Activated CD4-positive, alpha-beta T cell treated with anti-CD3 and anti-CD28 coated beads for 48 hours (primary cell): ENCODE measurements around the gene EWSR1.

Experiments
- DNase-seq: peaks from one replicate; pipeline ENCODE4 v3.0.0-alpha.2; 2020

Gene EWSR1

DNA sequence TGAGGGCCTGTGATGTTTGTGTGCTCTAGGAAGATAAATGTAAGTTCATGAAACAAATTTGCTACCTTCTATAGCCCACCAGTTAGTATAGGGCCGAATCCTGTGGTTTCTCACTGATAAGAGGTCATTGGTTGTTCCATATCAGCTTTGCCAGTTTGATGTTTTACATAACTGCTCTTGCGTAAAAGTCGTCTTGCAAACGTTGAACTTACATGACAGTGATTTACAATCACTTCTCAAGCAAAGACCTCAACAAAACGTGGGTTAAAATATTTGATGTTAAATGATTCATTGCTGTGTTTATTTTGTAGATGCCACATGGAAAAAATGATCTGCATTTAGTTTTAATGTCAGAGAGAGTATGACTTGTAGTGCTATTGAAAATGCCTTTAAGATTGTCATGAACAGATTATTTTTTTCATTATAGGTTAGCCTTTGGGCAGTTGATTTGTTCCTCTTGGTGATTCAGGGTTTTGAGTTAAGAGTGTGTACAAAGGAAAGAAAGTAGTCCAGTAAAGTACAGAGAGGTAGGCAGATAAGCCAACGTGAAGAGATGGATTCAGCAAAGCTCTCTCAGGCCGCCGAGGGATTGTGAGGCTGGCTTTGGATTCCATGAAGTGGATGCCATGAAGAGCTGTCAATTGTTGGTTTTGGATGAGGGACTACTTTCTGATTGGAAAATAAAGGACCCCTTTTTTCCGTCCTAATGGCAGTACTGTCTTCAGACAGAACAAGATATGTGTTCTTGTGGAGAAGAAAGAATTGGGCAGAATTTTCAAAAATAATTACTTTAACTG is 2.6 kb downstream of the EWSR1 start:
- no peak for DNase-seq

DNA sequence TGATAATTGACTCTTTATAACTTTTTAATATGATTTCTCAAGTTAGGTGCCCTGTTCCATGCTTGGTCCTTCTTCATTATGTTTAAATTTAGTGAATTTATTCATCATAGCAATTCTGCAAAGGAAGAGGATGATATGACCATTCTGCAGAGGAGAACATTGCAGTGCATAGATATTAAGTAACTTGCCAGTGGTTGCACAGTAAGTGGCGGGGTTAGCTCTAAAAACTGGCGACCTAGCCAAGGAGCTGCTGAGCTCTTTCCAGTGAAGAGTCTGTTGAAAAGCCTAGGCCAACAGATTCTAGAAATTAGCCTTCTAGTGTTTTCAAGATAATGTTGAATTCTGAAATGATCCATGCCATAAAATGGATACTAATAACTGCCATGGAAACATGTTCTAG is 4.6 kb downstream of the EWSR1 start:
- DNase-seq, result no peak

DNA sequence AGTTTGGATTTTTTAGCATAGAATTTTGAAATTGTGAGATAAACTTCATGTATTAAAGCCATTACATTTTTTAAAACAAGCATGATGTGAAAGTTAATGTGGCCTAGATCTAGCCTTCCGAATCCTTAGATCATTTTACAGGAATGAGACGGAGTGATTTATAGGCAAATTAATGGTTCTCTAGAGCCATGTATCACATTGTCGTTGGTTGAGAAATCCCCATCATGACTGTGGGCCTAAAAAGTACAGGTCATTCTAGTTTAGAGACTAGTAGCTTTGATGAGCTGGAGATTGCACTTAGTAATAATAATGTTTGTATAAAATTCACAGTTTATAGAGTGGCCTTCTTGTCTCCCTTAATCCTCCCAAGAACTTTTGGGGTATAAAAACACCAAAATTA is 7.1 kb downstream of the EWSR1 start:
- DNase-seq, result no peak

DNA sequence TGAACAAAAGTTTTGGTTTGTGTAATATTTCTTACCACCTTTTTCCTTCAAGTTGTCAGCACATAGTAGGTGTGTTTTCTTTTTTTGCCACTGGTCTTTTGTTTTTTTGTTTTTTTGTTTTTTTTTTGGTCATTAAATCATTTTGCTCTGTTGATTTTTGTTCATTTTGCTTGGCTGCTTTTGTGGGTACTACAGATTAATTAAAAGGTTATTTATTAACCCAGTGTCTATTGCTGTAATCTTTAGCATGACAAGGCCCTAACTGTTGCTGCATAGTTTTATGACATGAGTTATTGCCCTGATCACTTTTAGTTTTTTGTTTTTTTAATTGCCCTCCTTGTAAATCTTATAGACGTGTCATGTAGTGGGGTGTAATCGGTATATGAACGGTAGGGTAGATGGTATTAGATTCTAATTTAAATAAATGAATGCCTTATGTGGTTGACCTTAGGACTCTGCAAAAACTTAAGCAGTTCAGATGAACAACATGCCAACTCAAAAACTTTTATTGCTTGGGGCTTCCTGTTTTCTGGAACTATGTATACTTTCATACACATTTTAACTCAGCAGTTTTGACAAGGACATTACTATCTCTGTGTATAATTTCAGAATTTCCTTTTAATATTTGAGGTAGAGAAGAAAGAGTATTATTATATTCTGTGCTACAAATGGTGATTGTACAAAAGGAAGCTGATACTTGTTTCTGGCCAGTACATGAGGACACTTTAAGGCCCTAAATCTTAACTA is 7.9 kb downstream of the EWSR1 start:
- DNase-seq, result no peak

DNA sequence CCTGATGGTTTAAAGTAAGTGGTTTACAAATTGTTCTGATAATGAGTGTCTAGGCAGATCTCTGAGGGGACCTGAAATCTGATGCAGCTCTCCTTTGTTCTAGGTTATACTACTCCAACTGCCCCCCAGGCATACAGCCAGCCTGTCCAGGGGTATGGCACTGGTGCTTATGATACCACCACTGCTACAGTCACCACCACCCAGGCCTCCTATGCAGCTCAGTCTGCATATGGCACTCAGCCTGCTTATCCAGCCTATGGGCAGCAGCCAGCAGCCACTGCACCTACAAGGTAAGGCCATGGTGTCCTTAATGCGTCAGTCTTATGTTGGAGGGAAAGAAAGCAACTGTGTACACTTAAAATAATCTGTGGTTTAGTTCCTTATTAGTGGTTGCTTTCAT is 9.9 kb downstream of the EWSR1 start:
- no peak for DNase-seq

DNA sequence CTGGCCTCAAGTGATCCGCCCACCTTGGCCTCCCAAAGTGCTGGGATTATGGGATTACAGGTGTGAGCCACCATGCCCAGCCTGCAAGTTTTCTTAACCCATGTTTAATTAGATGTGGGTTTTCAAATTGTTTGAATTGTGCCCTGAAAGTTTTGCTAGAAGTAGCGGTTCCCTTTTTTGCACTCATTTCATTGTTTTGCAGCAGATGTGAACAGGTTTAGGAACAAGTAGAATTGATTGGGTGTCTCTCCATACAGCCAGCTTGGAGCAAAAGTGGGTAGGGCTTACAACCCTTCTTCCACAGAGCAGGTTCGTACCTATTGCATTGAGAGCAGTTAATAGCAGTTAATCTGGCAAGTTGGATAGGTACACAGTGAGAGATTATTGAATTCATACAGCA is 16.1 kb downstream of the EWSR1 start:
- DNase-seq, result no peak

DNA sequence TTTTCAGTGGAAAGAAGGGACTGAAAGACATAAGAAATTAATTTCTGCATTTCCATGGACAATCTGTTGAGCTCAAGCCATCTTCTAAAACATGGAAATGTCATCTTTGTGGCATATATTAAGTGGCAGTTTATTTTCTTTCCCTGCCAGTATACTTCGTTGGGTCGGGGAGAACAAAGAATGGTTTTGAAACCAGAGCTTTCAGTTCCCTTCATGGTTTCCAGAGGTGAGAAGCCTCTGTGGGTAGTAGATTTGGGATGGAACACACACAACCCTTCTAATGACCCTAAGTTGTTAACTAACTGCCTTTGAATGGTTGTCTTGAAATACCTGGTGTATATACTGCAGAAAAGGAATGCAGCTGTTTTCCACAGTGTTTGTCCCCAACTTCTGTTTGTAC is 20.8 kb downstream of the EWSR1 start:
- DNase-seq, result no peak

DNA sequence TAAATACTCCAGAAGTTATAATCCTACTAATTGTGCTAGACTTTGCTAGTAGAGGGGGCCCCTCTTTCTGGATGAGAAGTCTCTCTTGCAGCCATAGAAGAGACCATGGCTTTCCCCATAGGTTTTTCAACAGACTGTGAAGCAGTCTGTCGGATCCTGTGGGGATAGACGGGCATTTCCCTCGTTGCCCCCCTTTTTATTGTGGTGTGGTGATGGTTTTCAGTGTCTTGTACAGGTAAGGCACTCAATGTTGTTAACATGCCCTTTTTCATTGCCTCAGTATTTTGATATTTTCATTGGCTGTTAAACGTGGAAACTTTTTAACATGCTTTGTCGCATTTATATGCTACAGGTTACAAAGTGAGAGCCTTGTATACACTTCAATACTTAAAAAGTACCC is 22.0 kb downstream of the EWSR1 start:
- no peak for DNase-seq

DNA sequence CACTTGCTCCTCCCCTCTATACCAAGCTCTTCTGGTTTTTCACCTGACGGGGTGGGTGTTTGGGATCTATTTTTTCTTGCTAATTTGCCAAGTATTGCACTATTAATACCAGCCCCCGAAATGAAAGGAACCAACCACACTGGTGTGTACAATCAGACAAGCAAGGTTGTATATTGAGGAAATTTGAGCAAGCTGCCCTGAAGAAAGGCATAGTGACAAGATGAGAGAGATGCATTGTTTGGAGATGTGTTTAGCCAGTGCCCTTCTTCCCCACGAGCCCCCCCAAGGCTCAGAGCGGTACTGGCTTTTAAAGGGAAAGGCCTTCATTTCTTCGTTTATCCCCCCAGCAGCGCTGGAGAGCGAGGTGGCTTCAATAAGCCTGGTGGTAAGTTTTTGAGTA is 23.1 kb downstream of the EWSR1 start:
- no peak for DNase-seq

DNA sequence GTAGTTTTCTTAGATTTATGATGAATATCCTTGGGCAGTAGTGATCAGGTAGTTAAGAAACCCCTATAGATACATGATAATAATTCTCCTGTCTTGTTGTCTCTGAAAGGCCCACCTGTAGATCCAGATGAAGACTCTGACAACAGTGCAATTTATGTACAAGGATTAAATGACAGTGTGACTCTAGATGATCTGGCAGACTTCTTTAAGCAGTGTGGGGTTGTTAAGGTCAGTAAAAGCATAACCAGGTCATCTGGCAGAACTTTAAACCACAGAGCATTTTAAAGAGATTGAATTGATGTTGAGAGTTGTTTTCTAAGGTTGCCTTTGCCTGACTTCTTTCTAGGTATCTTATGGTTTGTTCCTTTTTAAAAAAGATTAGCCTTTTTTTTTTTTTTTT is 24.3 kb downstream of the EWSR1 start:
- no peak for DNase-seq

DNA sequence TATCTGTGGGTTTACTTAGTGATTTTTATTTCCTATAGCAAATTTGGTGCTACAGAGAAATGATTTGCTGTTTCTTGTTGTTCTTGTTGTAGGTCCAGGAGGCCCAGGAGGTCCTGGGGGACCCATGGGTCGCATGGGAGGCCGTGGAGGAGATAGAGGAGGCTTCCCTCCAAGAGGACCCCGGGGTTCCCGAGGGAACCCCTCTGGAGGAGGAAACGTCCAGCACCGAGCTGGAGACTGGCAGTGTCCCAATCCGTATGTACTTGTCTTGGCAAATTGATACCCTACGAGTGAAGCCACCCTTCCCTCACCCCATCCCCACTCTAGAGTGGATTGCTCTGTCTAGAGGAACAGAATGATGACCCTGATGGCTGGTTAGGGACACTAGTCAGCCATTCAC is 30.6 kb downstream of the EWSR1 start:
- DNase-seq, result no peak

DNA sequence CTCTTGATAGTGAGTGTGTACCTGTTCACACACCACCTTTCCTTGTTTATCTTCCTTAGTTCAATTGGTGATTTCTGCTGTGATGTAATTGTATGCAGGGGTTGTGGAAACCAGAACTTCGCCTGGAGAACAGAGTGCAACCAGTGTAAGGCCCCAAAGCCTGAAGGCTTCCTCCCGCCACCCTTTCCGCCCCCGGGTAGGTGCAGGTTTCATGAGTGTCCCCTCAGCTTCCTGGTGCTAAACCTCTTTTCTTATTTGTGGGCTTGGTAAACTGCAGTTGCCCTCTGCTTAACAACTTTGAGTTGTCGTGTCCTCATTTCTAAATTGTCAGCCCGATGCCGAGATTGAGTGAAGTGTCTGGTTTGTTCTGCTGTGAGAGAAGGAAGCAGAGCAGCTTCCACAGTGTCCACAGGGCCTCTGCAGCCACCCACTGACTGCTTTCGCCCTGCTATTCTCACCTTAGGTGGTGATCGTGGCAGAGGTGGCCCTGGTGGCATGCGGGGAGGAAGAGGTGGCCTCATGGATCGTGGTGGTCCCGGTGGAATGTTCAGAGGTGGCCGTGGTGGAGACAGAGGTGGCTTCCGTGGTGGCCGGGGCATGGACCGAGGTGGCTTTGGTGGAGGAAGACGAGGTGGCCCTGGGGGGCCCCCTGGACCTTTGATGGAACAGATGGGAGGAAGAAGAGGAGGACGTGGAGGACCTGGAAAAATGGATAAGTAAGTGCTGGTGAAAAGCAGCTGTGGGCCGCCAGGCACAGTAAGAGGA is 31.2 kb downstream of the EWSR1 start:
- no peak for DNase-seq

DNA sequence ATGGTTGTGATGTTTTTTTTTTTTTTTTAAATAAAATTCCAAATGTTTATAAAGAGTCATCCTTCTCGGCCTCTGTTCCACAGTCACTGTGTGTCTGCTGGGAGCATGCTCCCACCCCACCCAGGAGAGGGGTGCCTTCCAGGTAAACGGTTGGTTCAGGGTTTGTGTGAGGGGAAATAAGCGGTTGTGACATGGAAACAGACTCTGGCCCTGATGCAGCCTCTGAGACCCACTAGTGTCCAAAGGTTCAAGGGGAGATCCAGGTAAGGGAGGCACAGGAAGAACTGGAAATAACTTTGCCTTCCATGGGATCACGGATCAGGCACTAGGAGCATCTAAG is 32.4 kb downstream of the EWSR1 start:
- DNase-seq, result no peak

DNA sequence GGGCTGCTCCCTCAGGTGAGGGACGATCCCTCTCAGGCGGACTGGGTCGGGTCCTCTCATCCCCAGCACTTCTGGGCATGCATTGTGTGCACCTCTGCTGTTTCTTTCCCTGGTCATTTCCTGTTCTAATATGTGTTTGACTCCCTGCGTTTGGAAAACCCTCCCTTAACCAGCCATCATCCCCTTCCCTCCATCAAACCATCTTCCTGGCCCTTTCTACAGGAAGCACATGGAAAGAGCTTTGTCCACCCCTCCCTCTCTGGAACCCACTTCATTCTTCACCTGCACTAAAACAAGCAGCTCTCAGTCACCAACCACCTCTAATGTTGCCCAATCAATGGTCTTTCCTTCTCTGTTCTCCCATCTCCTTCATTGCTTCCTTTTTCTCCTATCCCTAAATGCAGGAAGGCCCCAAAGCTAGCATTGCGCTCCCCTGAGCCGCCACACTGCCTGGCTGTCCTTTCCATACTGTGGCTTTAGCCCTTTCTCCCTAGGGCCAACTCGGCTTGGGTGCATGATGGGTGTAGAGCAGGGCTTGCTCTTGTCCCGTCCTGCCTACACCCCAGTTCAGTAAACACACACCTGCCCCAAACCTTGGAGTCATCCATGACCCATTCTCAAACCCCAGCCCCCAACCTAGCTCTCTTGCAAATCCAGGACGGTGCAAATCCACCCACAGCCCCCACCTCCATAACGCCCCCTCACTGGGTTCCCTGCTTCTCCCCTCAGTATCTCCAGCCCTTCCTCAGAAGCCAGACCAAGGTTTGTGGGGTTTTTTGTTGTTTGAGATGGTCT is 32.9 kb downstream of the EWSR1 start:
- no peak for DNase-seq

DNA sequence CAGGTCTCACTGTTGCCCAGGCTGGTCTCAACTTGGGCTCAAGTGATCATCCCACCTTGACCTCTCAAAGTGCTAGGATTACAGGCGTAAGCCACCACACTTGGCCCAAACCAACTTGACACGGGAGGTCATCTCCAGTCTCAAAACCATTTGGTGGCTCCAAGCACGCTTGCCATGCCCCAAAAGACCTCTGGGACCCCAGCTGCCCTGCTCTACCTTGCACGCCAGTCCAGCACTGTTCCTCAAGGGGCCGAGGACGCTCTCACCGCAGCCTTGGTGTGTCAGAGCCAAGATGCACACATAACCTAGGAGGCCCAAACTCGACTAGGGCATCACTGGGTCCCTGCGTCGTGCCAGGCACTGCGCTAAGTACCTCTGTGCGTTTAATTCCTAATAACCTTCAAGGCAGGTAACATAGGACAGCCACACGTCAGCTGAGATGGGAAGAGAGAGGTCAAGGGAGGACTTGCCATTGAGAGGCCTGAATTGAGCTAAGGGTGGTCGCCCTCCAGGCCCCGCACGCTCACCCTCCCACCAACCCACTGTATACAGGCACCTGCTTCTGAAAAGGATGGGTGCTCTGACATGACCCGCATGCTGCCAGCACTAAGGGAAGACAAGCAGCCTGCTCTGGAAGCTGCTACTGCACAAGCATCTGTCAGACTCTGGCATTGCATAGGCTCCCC is 33.8 kb downstream of the EWSR1 start:
- no peak for DNase-seq

DNA sequence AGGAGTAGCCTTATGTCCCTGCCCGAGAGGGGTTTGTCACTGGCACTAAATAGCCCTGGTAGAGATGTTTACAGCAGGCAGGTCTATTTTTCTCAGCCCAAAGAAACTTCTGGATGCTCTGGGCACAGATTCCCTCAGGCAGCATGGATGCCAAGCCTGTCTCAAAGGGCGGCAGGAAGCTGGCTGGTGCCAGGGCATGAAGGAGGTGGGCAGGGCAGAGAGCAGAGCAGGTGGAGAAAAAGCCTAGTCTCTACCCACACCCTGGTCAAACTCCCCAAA is 34.3 kb downstream of the EWSR1 start:
- no peak for DNase-seq

DNA sequence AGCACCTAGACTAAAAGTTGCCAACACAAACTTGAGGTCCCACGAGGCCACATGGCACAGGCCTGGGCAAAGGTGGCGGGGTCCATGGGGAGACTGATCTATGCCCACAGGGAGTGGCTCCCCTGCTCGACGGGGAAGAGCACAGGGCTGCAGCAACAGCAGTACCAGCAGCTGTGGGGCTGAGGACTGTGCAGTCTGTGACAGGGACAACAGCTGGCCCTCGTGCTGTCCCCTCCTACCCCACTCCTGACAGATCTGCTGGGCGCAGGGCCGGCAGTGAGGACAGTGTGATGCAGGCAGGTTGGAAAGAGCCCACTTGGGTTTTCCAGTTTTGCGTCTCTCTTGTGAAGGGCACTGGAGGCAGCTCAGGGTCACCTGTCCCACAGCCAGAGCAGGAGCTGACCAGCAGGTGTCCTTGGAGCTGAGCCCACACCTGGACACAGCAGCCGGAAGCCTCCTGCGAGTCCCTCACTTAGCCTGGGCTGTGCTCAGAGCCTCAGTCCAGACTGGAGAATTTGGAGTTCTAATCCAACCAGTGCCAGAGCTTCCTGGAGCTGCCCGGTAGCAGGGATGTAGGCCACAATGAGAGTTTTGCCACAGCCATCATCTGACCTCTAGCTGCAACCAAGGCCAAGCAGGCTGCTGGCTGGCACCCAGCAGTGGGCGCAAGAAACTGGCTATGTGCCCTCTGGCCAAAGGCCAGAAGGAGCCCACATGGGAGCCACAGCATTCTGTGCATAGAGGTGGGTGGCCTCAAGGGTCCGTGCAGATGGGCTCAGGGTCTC is 34.8 kb downstream of the EWSR1 start:
- no peak for DNase-seq

DNA sequence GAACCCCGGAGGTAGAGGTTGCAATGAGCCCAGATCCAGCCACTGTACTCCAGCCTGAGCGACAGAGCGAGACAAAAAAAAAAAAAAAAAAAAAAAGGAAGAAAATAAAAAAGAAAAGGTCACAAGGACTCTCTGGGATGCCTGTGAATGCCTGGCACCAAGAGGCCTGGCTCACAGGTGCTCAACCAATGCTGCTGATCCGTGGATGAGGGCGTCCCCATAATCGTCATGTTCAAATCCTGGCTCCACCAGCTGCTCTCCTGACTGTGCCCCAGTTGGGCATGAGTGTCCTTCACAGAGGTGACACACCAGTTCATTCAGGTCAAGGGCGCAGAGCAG is 37.7 kb downstream of the EWSR1 start:
- DNase-seq, result no peak

DNA sequence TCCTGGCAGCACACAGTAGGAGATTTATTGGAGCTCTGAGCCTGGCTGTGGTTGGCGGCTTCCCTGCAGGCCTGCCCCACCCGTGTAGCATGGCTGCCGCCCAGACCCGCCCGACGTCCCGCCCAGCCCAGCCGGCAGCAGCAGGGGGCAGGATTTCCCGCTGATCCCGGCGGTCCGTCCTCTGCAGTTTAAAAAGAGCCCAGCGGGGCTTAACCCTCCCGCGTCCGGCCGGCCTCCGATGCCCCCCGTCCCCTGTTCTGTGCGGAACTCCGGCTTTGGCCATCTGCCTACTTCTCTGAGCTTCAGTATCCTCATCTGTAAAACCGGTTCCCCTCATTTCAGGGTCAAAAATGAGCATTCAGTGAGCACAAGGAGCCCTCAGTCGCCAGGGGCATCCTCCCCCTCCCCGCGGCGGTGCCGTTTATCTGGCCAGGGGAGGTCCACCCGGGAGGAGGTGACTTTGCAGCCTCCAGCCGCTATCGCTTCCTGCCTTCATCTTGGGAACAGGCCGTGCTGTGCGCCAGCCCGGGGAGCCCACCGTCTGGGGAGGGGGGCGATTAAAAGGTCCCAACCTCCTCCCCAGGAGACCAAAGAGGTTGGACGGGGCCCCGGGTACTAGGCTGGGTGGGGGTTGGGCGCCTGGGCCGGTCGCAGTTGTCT is 38.2 kb downstream of the EWSR1 start, which contains the start of gene GAS2L1:
GAS2L1 (plus strand) TSS at position 476 of the 660 bp plus-strand sequence. CDS start 1,456 bp downstream, outside the sequence.
- peak; percentile 67 for DNase-seq

DNA sequence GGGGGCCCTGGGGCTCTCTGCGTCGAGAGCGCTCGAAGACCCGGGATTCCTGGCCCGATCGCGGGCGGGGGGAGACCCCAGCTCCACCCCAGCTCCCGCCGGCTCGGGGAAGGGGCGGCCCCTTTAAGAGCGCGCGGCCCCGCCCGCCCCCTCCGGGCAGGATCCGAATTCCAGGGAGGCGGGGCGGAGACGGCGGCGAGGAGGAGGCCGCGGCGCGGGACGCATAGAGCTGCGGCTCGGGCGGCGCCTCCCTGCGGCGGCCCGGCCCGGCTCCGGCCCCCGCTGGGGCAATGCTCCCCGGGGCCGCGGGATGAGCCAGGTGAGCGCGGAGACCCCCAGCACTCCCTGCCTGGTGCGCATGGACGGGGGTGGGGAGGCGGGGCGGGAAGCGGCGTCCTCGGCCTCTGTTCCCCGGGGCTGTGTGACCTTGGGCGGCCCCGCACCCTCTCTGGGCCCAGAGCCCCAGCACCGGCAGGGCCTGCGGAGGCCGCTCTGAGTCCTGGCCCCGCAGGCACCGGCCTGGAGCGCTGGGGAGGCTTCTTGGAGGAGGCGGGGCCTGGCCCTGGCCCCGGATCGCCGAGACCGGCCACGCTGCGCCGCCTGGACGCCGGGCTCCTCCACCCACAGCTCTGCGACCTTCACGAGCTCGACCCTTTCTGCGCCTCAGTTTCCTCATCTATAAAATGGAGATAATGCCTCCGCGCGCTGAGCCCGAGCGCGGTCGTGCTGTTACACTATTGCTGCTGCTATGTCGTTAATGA is 38.9 kb downstream of the EWSR1 start:
- DNase-seq, result peak; percentile 56
